GM12875 (cell line): ENCODE measurements around the gene BAIAP2.

Experiments
- H3K4me3 ChIP-seq: one replicate; pipeline ENCODE4 v1.5.1; 2011; ENCODE audit warnings: low read depth, low read length, control low read depth
- TF ChIP-seq, protein P1 (sequence below): IDR thresholded peaks from 2 replicates; pipeline ENCODE4 v1.5.1; 2011; ENCODE audit warnings: low read depth, mild to moderate bottlenecking, control low read depth, inconsistent platforms, low read length, moderate library complexity, borderline replicate concordance; ENCODE audit not compliant: insufficient read depth

The BAIAP2 gene

DNA sequence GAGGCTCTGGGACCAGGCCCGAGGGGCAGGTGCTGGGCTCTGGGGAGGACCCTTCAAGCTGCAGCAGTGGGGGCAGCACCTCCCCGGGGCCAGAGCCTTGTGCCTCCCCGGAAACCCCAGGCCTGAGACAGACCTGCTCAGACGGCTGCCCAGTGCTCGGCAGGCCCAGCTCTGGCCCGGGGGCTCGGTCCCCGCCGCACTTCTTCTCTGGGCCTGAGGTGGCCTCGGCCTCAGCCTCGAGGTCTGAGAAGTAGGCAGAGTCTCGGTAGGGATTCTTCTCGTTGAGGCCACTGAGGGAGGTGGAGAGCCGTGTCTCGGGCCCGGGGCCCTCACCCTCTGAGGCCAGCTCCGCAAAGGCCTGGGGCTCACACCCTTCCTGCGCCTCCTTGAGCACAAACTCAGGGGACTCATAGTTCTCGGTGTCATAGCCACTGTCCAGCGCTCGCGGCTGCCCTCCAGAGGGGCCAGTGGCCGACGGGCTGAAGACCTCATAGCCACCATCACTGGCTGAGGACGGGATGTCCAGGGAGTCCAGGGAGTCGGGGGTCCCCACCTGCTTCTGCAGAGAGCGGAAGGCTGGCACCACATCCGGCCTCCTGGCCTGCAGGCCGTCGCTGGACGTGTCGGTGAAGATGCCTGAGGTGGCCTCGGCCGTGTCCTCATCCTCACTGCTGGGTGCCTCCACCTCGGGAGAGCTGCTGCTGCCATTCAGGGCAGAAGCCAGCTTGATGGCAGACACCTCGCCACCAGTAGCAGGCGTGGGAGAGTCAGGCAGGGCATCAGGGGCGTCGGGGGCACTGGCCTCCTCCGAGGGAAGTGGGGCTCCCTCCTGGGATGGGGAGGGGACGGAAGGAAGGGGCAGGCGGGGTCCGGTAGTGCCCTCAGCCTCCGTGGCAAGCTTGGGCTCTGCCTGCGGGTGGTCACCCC is 86.0 kb downstream of the BAIAP2 start:
- TF ChIP-seq, protein P1, sequence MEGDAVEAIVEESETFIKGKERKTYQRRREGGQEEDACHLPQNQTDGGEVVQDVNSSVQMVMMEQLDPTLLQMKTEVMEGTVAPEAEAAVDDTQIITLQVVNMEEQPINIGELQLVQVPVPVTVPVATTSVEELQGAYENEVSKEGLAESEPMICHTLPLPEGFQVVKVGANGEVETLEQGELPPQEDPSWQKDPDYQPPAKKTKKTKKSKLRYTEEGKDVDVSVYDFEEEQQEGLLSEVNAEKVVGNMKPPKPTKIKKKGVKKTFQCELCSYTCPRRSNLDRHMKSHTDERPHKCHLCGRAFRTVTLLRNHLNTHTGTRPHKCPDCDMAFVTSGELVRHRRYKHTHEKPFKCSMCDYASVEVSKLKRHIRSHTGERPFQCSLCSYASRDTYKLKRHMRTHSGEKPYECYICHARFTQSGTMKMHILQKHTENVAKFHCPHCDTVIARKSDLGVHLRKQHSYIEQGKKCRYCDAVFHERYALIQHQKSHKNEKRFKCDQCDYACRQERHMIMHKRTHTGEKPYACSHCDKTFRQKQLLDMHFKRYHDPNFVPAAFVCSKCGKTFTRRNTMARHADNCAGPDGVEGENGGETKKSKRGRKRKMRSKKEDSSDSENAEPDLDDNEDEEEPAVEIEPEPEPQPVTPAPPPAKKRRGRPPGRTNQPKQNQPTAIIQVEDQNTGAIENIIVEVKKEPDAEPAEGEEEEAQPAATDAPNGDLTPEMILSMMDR: no peak
- H3K4me3 ChIP-seq: no peak overlapping the region

DNA sequence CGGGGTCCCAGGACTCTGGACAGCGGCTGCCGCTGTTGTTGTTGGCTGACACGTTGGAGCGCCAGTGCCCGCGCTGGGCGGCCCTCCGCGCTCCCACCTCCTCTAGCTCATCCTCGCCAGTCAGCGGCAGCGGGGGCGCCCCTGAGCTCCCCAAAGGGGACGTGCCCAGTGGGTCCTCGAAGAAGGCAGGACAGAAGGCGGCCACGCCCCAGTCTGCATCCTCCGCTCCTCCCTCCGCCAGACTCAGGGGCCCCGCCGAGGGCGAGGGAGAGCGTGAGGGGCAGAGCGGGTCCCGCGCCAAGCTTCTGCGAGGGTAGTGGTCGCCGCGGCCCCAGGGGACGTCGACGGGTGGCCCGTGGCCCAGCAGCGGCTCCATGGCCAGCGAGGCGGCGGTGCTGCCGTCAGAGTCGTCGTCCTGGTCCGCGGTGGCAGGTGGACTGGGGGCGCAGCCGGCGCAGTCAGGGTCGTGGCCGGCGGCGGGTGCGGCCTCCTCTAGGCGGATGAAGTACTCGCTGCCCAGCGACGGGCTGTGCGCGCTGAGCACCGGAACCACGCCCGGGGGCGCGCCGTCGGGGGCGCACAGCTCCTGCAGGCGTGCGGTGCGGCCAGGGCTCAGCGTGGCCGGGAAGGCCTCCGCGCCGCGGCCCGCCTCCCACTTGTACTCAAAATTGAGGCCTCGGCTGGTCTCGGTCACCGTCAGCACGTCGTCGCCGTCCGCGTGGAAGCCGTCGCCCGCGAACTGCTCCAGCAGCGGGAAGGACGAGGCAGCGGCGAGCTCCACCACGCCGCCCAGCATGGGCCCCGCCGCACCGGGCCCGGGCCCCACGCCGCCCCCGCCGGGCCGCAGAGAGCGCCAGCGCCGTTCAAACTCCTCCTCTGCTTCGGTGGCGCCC is 87.1 kb downstream of the BAIAP2 start:
- TF ChIP-seq, protein P1: no peak
- H3K4me3 ChIP-seq: no peak overlapping the region

DNA sequence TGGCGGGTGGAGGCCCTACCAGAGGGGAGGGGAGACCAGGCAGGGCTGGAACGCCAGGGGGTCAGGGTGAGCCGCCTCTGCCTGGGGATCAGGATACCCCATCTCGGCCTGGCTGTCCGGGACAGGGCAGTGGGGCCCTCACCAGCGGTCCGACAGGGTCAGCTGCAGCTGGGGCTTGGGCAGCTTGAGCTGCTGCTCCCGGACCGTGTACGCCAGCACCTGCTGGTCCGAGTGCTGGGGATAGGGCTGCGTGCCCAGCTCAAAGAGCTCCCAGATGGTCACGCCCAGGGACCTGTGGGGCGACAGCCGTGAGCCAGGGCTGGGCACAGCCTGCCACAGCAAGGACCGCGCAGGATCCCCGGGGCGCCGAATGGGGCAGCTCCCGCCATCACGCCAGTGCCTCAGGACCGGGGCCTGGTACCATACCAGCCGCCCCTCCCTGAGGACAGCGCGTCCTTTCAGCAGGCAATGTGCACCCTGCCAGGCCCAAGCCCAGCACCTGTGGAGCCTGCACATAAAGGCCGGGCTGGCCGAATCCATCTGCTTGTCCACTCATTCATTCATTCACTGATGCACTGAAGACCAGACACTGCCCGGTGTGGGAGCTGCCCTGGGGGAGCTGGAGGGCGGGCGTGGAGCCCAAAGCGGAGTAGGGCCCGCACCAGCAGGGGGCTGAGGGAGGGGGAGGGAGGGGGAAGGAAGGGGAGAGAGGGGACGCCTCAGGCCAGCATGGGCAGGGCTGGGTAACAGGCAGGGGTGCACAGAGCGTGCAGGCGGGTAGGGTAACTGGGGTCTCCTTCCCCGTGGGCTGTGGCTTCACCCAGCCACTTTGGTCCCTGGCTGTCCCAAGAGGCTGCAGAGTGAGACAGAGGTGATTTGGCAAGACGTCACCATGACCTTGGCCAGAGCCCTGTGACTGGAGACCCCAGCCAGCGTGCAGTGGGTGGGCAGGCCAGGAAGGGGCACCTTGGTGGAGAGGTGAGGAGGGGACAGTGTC is 88.4 kb downstream of the BAIAP2 start:
- TF ChIP-seq, protein P1: no peak

DNA sequence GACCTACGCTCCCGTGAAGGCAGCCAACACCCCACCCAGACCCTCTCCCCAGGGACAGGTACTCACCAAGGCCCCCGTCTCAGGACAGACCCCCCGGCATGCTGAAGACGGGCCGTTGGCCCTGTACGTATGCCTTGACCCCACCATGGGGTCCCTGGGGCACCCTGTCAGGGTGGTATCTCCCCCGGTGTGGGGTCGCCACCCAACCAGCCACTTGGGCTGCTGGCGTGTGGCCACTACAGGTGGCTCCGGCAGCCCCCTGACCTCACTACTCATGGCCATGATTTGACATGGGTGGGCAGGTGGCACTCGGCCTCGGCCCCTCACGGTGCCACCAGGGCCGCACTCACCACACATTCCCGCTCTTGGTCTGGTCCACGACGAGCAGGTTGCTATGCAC is 89.4 kb downstream of the BAIAP2 start:
- TF ChIP-seq, protein P1: no peak
- H3K4me3 ChIP-seq: no peak overlapping the region

More for the DNA sequence above, 88.4 kb downstream of the BAIAP2 start:
- no peak overlapping the region for H3K4me3 ChIP-seq

DNA sequence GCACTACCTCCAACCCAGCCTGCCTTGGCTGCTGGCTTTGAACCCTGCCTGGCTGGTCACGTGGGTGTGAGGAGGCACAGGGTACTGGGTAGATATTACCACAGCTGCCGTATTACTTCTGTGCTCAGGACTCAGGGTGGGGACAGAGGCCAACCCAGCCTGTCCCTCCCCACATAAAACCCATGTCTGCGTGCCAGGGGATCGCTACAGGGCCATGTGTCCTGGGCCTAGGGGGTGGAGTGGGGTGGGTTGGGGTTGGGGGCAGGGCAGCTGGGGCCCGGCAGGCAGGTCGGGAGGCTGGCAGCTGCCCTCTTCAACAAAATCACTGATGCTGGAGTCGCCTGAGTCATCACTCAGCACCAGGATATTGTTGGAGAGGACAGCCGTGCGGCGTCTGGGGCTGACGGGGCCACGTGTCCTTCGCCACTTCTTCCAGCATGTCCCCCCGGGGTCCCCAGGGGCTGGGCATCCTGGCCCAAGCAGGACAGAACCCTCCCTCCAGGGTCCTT is 90.7 kb downstream of the BAIAP2 start:
- TF ChIP-seq, protein P1: no peak
- H3K4me3 ChIP-seq: no peak overlapping the region
